NCI-H2227 treated with DMSO at 0.1 percent for 48 hours (cell line): ENCODE data around the gene ZNF365.

Experiments
- DNase-seq: peaks from one replicate; lab custom pipeline; 2025; lab: John Stamatoyannopoulos, UW

Gene ZNF365

GRCh38 chr10:62422068-62422590 lies 48.0 kb downstream of the ZNF365 start:
- DNase-seq, result no peak

GRCh38 chr10:62424026-62424425 lies 49.9 kb downstream of the ZNF365 start:
- no peak for DNase-seq

- no peak for DNase-seq
These were observed 51.9 kb downstream of the ZNF365 start for GRCh38 chr10:62426086-62426485.

- DNase-seq, result no peak
These were observed 52.4 kb downstream of the ZNF365 start for GRCh38 chr10:62426600-62426999.

- no peak for DNase-seq
These were observed 56.7 kb downstream of the ZNF365 start for GRCh38 chr10:62430881-62431280.

GRCh38 chr10:62433181-62433692 lies 59.1 kb downstream of the ZNF365 start:
- DNase-seq, result no peak

- no peak for DNase-seq
These were observed 59.7 kb downstream of the ZNF365 start for GRCh38 chr10:62433901-62434300.

GRCh38 chr10:62437696-62438095 lies 63.5 kb downstream of the ZNF365 start:
- peak; percentile 1 for DNase-seq

GRCh38 chr10:62442006-62442405 lies 67.8 kb downstream of the ZNF365 start:
- DNase-seq, result no peak

- DNase-seq, result no peak
These were observed 68.9 kb downstream of the ZNF365 start for GRCh38 chr10:62442894-62443669.

GRCh38 chr10:62443866-62444265 lies 69.7 kb downstream of the ZNF365 start:
- DNase-seq, result no peak

- DNase-seq, result no peak
These were observed 72.5 kb downstream of the ZNF365 start for GRCh38 chr10:62446627-62447026.

- DNase-seq, result no peak
These were observed 76.9 kb downstream of the ZNF365 start for GRCh38 chr10:62450912-62451610.

- DNase-seq, result no peak
These were observed 77.4 kb downstream of the ZNF365 start for GRCh38 chr10:62451611-62451975.
